ENCODE data around the gene KDM6A. TPM values are rescaled to one million over a fixed set of nuclear protein-coding genes. Genes with fewer than 3 reads are reported as not detected.
"Not testable (repeated sequence)": the region's sequence is repeated elsewhere in the genome, so short reads cannot be mapped to it uniquely, and the experiment has no call there.

The KDM6A gene
- total RNA-seq, 1 experiment from 2014 or later, result 24.0 TPM

GRCh38 chrX:44843318-44843702, 29.7 kb upstream of the KDM6A start:
- no peaks in the 10 kb centered on the region for H3K9me3 ChIP-seq (ENCODE audit: control insufficient read depth, insufficient read depth, low read depth, low read length)
- DNase-seq (ENCODE audit: low read depth, low spot score), result peak; percentile 24
- H3K4me1 ChIP-seq (ENCODE audit: control insufficient read depth, insufficient read depth, low read length), result no peaks in the 10 kb centered on the region
- H3K4me3 ChIP-seq (ENCODE audit: low read depth in 2 of 2, low read length in 2 of 2), result no peak overlapping the region
- H3K27ac ChIP-seq (ENCODE audit: low read length), result no peak overlapping the region
- BruUV-seq (replicated peaks), result no TSS peak
- no peak for ATAC-seq
- TF ChIP-seq TCF7L2 (IDR thresholded peaks at IDR 0.05; ENCODE audit: low read depth, low read length), result no peak
- no peaks in the 10 kb centered on the region for H3K36me3 ChIP-seq (ENCODE audit: control insufficient read depth, insufficient read depth, low read length)
- intact Hi-C loops (cut with micrococcal nuclease; ENCODE audit: unreplicated experiment) (no loop called here), in situ Hi-C loops (cut with HindIII; ENCODE audit: low pct_unique_long_range_greater_than_20kb, low sequenced_read_pairs) (no loop called here)
- H3K27me3 ChIP-seq (ENCODE audit: control insufficient read depth, insufficient read depth, low read length), result no peaks in the 10 kb centered on the region
- POLR2A ChIA-PET, result no interaction called here
- CTCF ChIA-PET, result no interaction called here

GRCh38 chrX:44843753-44844152, 29.2 kb upstream of the KDM6A start, which contains the start of gene DUSP21:
DUSP21 (plus strand) TSS chrX:44844021; CDS start chrX:44844133, 112 bp downstream.
- Histone ChIP-seq H3K36me3 (ENCODE audit: control insufficient read depth, insufficient read depth, low read length) (no peaks in the 10 kb centered on the region), H3K27ac (ENCODE audit: low read length) (no peak within 1 kb of the TSS), H3K4me3 (ENCODE audit: low read depth in 2 of 2, low read length in 2 of 2) (no peak within 1 kb of the TSS), H3K9me3 (ENCODE audit: control insufficient read depth, insufficient read depth, low read depth, low read length) (no peaks in the 10 kb centered on the region), H3K4me1 (ENCODE audit: control insufficient read depth, insufficient read depth, low read length) (no peaks in the 10 kb centered on the region), H3K27me3 (ENCODE audit: control insufficient read depth, insufficient read depth, low read length) (no peaks in the 10 kb centered on the region)
- ChIA-PET CTCF (no interaction called here), POLR2A (no interaction called here)
- ATAC-seq (no peak), DNase-seq (ENCODE audit: low read depth, low spot score) (no peak)
- in situ Hi-C loops (cut with HindIII; ENCODE audit: low pct_unique_long_range_greater_than_20kb, low sequenced_read_pairs), result no loop called here
- TF ChIP-seq REST (IDR thresholded peaks at IDR 0.05; ENCODE audit: insufficient read depth in 1 of 2, low read depth in 2 of 2, low read length in 1 of 2) (no peak), CTCF (IDR thresholded peaks at IDR 0.05) (no peak), TCF7L2 (IDR thresholded peaks at IDR 0.05; ENCODE audit: low read depth, low read length) (no peak), POLR2AphosphoS5 (IDR thresholded peaks at IDR 0.05; ENCODE audit: low read depth, low read length) (no peak), SIN3A (IDR thresholded peaks at IDR 0.05; ENCODE audit: borderline replicate concordance, insufficient read depth, low read depth, low read length) (no peak)
- intact Hi-C loops (cut with micrococcal nuclease; ENCODE audit: unreplicated experiment), result no loop called here
- BruUV-seq (replicated peaks), result no TSS peak

- POLR2A ChIA-PET, result no interaction called here
- Histone ChIP-seq H3K27me3 (ENCODE audit: control insufficient read depth, insufficient read depth, low read length) (no peaks in the 10 kb centered on the region), H3K36me3 (ENCODE audit: control insufficient read depth, insufficient read depth, low read length) (no peaks in the 10 kb centered on the region), H3K4me1 (ENCODE audit: control insufficient read depth, insufficient read depth, low read length) (no peaks in the 10 kb centered on the region), H3K27ac (ENCODE audit: low read length) (no peak overlapping the region), H3K9me3 (ENCODE audit: control insufficient read depth, insufficient read depth, low read depth, low read length) (no peaks in the 10 kb centered on the region), H3K4me3 (ENCODE audit: low read depth in 2 of 2, low read length in 2 of 2) (no peak overlapping the region)
- ATAC-seq (no peak), DNase-seq (ENCODE audit: low read depth, low spot score) (no peak)
- intact Hi-C loops (cut with micrococcal nuclease; ENCODE audit: unreplicated experiment), result no loop called here
- TF ChIP-seq SIN3A (IDR thresholded peaks at IDR 0.05; ENCODE audit: borderline replicate concordance, insufficient read depth, low read depth, low read length), result no peak
- no peak for TF ChIP-seq REST (IDR thresholded peaks at IDR 0.05; ENCODE audit: insufficient read depth in 1 of 2, low read depth in 2 of 2, low read length in 1 of 2)
- TF ChIP-seq CTCF (IDR thresholded peaks at IDR 0.05), result no peak
- no peak for TF ChIP-seq TCF7L2 (IDR thresholded peaks at IDR 0.05; ENCODE audit: low read depth, low read length)
- TF ChIP-seq POLR2AphosphoS5 (IDR thresholded peaks at IDR 0.05; ENCODE audit: low read depth, low read length), result no peak
- CTCF ChIA-PET, result no interaction called here
- in situ Hi-C loops (cut with HindIII; ENCODE audit: low pct_unique_long_range_greater_than_20kb, low sequenced_read_pairs), result no loop called here
- no TSS peak for BruUV-seq (replicated peaks)
Measured at GRCh38 chrX:44844204-44844603, 28.8 kb upstream of the KDM6A start.

- H3K36me3 ChIP-seq (ENCODE audit: control insufficient read depth, insufficient read depth, low read length); H3K4me3 ChIP-seq (ENCODE audit: low read depth in 2 of 2, low read length in 2 of 2); intact Hi-C loops (cut with micrococcal nuclease; ENCODE audit: unreplicated experiment); DNase-seq (ENCODE audit: low read depth, low spot score); H3K9me3 ChIP-seq (ENCODE audit: control insufficient read depth, insufficient read depth, low read depth, low read length); H3K27ac ChIP-seq (ENCODE audit: low read length); in situ Hi-C loops (cut with HindIII; ENCODE audit: low pct_unique_long_range_greater_than_20kb, low sequenced_read_pairs); POLR2A ChIA-PET; BruUV-seq (replicated peaks); ATAC-seq; H3K27me3 ChIP-seq (ENCODE audit: control insufficient read depth, insufficient read depth, low read length); H3K4me1 ChIP-seq (ENCODE audit: control insufficient read depth, insufficient read depth, low read length); CTCF ChIA-PET: not testable (repeated sequence)
Measured at GRCh38 chrX:44850891-44851290, 22.1 kb upstream of the KDM6A start.
